Neuronal stem cell (in vitro differentiated cells): Measurements from ENCODE around the gene PPFIA1.

ENCODE experiments used
- DNase-seq: peaks from one replicate; pipeline ENCODE4 v3.0.0-alpha.2; 2013; ENCODE audit warnings: low spot score
- H2AFZ ChIP-seq: one replicate; pipeline ENCODE4 v1.6.1; 2013; ENCODE audit warnings: mild to moderate bottlenecking, low read length, inconsistent platforms
- H2AK5ac ChIP-seq: 2 replicates; pipeline ENCODE4 v1.6.1; 2013; ENCODE audit warnings: low read depth, mild to moderate bottlenecking, inconsistent platforms, low read length, moderate library complexity, mixed read lengths
- H2BK120ac ChIP-seq: 2 replicates; pipeline ENCODE4 v1.6.1; 2013; ENCODE audit warnings: low read depth, mild to moderate bottlenecking, inconsistent platforms, low read length, moderate library complexity, mixed read lengths
- H2BK12ac ChIP-seq: one replicate; pipeline ENCODE4 v1.6.1; 2013; ENCODE audit warnings: low read length, inconsistent platforms
- H2BK15ac ChIP-seq: 2 replicates; pipeline ENCODE4 v1.6.1; 2013; ENCODE audit warnings: mild to moderate bottlenecking, low read length, inconsistent platforms, mixed read lengths
- H2BK5ac ChIP-seq: one replicate; pipeline ENCODE4 v1.6.1; 2013; ENCODE audit warnings: inconsistent platforms, mild to moderate bottlenecking, low read length, moderate library complexity
- H3K14ac ChIP-seq: one replicate; pipeline ENCODE4 v1.6.1; 2013; ENCODE audit warnings: low read length, inconsistent platforms
- H3K18ac ChIP-seq: 2 replicates; pipeline ENCODE4 v1.6.1; 2013; ENCODE audit warnings: low read length, inconsistent platforms
- H3K23ac ChIP-seq: 2 replicates; pipeline ENCODE4 v1.6.1; 2013; ENCODE audit warnings: low read depth, mild to moderate bottlenecking, mixed read lengths, low read length, inconsistent platforms; ENCODE audit not compliant: poor library complexity
- H3K27ac ChIP-seq: replicated peaks from 3 replicates; pipeline ENCODE4 v1.5.1; 2013; ENCODE audit warnings: low read length, inconsistent platforms
- H3K27me3 ChIP-seq, 3 experiments: 2 replicates each; pipeline ENCODE4 v1.6.1; 2013; ENCODE audit warnings: low read length in 3 of 3, mild to moderate bottlenecking in 2 of 3, inconsistent platforms in 1 of 3, low read depth in 1 of 3, mixed read lengths in 1 of 3, moderate library complexity in 1 of 3; ENCODE audit not compliant: control insufficient read depth in 3 of 3, insufficient read depth in 3 of 3
- H3K36me3 ChIP-seq, 2 donors: replicated peaks in 1 of 2; 2 replicates each; pipeline ENCODE4 v1.6.1; 2013; ENCODE audit warnings: low read length in 2 of 2; ENCODE audit not compliant: control insufficient read depth in 2 of 2, insufficient read depth in 2 of 2
- H3K4ac ChIP-seq: 2 replicates; pipeline ENCODE4 v1.6.1; 2013; ENCODE audit warnings: inconsistent platforms, mild to moderate bottlenecking, low read length, moderate library complexity
- H3K4me1 ChIP-seq, 2 donors: 1 replicate in 1 of 2; 2 replicates in 1 of 2; pipeline ENCODE4 v1.6.1; 2013; ENCODE audit warnings: low read length in 2 of 2, low read depth in 1 of 2; ENCODE audit not compliant: control insufficient read depth in 2 of 2, insufficient read depth in 1 of 2
- H3K4me2 ChIP-seq: one replicate; pipeline ENCODE4 v1.6.1; 2013; ENCODE audit warnings: mild to moderate bottlenecking, low read length, inconsistent platforms; ENCODE audit not compliant: insufficient read depth, poor library complexity, severe bottlenecking
- H3K4me3 ChIP-seq, 2 donors: 2 replicates each; pipeline ENCODE4 v1.5.1; 2013; ENCODE audit warnings: low read length in 2 of 2, mild to moderate bottlenecking in 2 of 2, inconsistent platforms in 1 of 2, moderate library complexity in 1 of 2
- H3K79me1 ChIP-seq: one replicate; pipeline ENCODE4 v1.6.1; 2013; ENCODE audit warnings: low read depth, mild to moderate bottlenecking, inconsistent platforms, low read length, moderate library complexity
- H3K9ac ChIP-seq: one replicate; pipeline ENCODE4 v1.6.1; 2013; ENCODE audit warnings: mild to moderate bottlenecking, low read depth, low read length, inconsistent platforms; ENCODE audit not compliant: poor library complexity
- H3K9me3 ChIP-seq, 2 donors: replicated peaks in 1 of 2; 2 replicates each; pipeline versions ENCODE3 to v1.6.1; 2013; ENCODE audit warnings: low read length in 2 of 2, mild to moderate bottlenecking in 2 of 2, inconsistent platforms in 1 of 2, low read depth in 1 of 2, mixed read lengths in 1 of 2, moderate library complexity in 1 of 2; ENCODE audit not compliant: control insufficient read depth in 2 of 2, insufficient read depth in 1 of 2
- H4K8ac ChIP-seq: one replicate; pipeline ENCODE4 v1.6.1; 2013; ENCODE audit warnings: low read depth, mild to moderate bottlenecking, inconsistent platforms, low read length, moderate library complexity
- H4K91ac ChIP-seq: one replicate; pipeline ENCODE4 v1.6.1; 2013; ENCODE audit warnings: low read length, low read depth, mild to moderate bottlenecking, inconsistent platforms; ENCODE audit not compliant: poor library complexity
- WGBS, 2 donors: extraction: QIAGEN DNeasy Blood & Tissue Kit; methylation state at CpG; one replicate each; pipeline ENCODE4 v1.1.7; 2013; ENCODE audit warnings: missing lambda C conversion rate in 2 of 2, mixed read lengths in 1 of 2; ENCODE audit not compliant: insufficient read length in 2 of 2, insufficient replicate concordance in 1 of 2; ENCODE audit errors: extremely low coverage in 2 of 2; 5-methylcytosine and 5-hydroxymethylcytosine counted together

The PPFIA1 gene

GRCh38 chr11:70397336-70397982 is 127.0 kb downstream of the PPFIA1 start:
- Histone ChIP-seq H2BK120ac (no peak overlapping the region), H3K4me3 (peak overlapping the region; percentile 87 to 99), H3K23ac (no peak overlapping the region), H3K4me1 (peaks cover 14 to 17% of the 10 kb centered on the region in 2 donors), H2BK12ac (no peak overlapping the region), H2AK5ac (no peak overlapping the region), H3K79me1 (peaks cover 15% of the 10 kb centered on the region), H3K27me3 (no peaks in the 10 kb centered on the region), H2BK5ac (peak overlapping the region; percentile 69), H3K9ac (peak overlapping the region; percentile 86), H4K91ac (no peak overlapping the region), H3K4ac (no peak overlapping the region), H4K8ac (no peak overlapping the region), H3K4me2 (peak overlapping the region; percentile 82), H3K9me3 (no peaks in the 10 kb centered on the region), H3K36me3 (peaks cover 11 to 47% of the 10 kb centered on the region in 2 donors), H3K18ac (peak overlapping the region; percentile 12), H3K14ac (no peak overlapping the region), H3K27ac (no peak overlapping the region), H2AFZ (peak overlapping the region; percentile 97), H2BK15ac (no peak overlapping the region)
- DNase-seq: no peak
- WGBS, 2 donors: no CpG with 5 or more reads among the region's 18 CpGs

DNA sequence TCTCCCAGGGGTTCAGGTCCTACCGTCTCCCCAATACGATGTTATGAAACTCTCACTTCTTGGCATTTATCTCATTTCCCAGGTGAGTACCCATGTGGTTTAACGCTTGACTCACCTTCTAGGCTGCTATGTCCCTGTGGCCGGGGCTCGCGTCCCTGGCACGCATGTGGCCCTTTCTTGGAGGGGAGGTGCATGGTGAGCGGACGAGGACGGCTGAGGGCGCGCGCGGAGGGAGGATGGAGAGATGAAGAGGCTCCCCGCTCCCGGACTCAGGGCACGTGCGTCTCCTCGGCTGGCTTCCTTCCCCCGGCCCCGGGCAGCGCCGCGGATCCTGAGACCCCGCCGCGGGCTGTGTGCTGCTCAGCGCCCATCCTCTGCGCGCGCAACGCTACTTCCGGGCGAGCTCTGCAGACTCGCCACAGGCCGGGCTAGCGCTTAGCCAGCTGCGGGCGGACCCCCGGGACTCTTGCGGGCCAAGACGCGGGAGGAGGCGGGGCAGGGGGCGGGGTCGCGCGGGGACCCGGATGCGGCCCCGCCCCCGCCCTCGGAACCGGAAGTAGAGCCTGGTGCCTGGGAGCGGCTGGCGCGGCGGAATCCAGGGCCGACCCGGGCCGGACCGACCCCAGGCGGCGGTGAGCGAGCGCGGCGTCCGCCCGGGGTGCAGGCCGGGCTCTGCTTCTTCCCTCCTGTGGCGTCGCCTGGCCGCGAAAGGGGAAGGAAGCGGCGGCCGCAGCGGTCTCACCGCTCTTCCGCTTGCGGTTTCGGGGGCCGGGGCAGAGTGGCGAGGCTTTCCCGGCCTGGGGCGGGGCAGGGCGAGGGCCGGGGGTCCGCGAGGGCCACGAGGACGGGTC is 127.7 kb downstream of the PPFIA1 start, which contains the start of gene CTTN:
TSS of gene CTTN (plus strand) at position 547 of the 851 bp plus-strand sequence. CDS start 8,769 bp downstream, outside the sequence.
- Histone ChIP-seq H3K4me2 (peak within 1 kb of the TSS; percentile 82), H3K23ac (peak within 1 kb of the TSS; percentile 92), H3K4me1 (peaks cover 14 to 17% of the 10 kb centered on the region in 2 donors), H3K9me3 (no peaks in the 10 kb centered on the region), H2BK12ac (peak within 1 kb of the TSS; percentile 76), H3K18ac (peak within 1 kb of the TSS; percentile 96), H3K14ac (peak within 1 kb of the TSS; percentile 99), H3K27me3 (no peaks in the 10 kb centered on the region), H2BK5ac (peak within 1 kb of the TSS; percentile 69), H2AFZ (peak within 1 kb of the TSS; percentile 97), H2AK5ac (peak within 1 kb of the TSS; percentile 70), H4K91ac (no peak within 1 kb of the TSS), H3K79me1 (peaks cover 15% of the 10 kb centered on the region), H3K9ac (peak within 1 kb of the TSS; percentile 97), H3K36me3 (peaks cover 10 to 47% of the 10 kb centered on the region in 2 donors), H2BK120ac (peak within 1 kb of the TSS; percentile 87), H3K27ac (peak within 1 kb of the TSS; percentile 65), H4K8ac (no peak within 1 kb of the TSS), H3K4ac (no peak within 1 kb of the TSS), H3K4me3 (peak within 1 kb of the TSS; percentile 97 to 99), H2BK15ac (no peak within 1 kb of the TSS)
- DNase-seq: peak; percentile 91
- WGBS, 2 donors: no CpG with 5 or more reads among the region's 93 CpGs

DNA sequence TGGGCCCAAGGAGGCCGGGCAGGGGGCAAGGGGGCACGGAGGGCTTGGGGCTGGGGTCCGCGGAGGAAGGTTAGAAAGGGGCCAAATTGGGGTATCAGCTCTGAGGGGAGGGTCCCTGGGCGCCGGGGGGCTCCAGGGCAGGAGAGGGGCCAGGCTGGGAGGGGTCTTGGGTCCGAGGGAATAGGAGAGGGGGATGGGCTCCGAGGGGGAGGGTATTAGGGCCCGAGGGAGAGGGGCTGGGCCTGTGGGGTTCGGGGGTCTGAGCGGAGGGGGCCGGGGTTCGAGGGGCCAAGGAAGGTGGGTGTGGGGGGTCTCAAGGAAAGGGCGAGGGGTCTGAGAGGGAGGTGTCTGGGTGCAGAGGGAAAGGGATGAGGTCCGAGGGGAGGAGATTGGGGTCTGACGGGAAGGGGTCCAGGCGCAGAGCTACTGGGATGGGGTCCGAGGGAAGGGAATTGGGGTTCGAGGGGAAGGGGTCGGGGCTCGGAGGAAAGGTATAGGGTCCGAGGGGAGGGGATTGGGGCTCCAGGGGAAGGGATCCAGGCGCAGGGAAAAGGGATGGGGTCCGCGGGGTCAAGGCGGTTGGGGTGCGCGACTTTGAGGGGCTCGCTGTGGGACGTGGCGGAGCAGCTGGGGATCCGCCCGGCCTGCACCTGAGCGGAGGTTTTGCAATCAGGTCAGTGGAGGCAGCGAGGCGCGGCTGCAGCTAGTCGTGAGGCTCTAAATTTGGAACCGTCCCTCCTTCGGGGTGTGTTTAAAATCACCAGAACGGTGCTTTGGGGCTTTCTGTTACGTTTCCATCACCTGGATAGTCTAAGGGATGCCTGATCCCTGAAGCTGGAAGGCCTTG is 128.6 kb downstream of the PPFIA1 start:
- no peak for DNase-seq
- peak overlapping the region; percentile 99 for H3K14ac ChIP-seq
- H2BK120ac ChIP-seq: no peak overlapping the region
- H4K91ac ChIP-seq: no peak overlapping the region
- no peak overlapping the region for H4K8ac ChIP-seq
- peak overlapping the region; percentile 70 for H2AK5ac ChIP-seq
- peaks cover 15 to 17% of the 10 kb centered on the region in 2 donors for H3K4me1 ChIP-seq
- no peak overlapping the region for H2BK12ac ChIP-seq
- H3K9me3 ChIP-seq: peaks cover 0 to under 1% of the 10 kb centered on the region in 2 donors
- WGBS, 2 donors: no CpG with 5 or more reads among the region's 42 CpGs
- peak overlapping the region; percentile 96 for H3K18ac ChIP-seq
- no peak overlapping the region for H3K23ac ChIP-seq
- no peak overlapping the region for H3K4ac ChIP-seq
- peak overlapping the region; percentile 97 for H3K9ac ChIP-seq
- peak overlapping the region; percentile 78 for H3K4me2 ChIP-seq
- peak overlapping the region; percentile 97 to 99 for H3K4me3 ChIP-seq
- no peak overlapping the region for H3K27ac ChIP-seq
- H3K79me1 ChIP-seq: peaks cover 14% of the 10 kb centered on the region
- H2BK15ac ChIP-seq: no peak overlapping the region
- H2BK5ac ChIP-seq: peak overlapping the region; percentile 69
- peak overlapping the region; percentile 97 for H2AFZ ChIP-seq
- peaks cover 3 to 38% of the 10 kb centered on the region in 2 donors for H3K36me3 ChIP-seq
- H3K27me3 ChIP-seq: no peaks in the 10 kb centered on the region
